Common myeloid progenitor, CD34-positive (primary cell): ENCODE measurements around the gene PGAM2.

ENCODE experiments used
- CTCF ChIA-PET: fragments of 350-600 bp; sonication (Branson Sonifier 250); formaldehyde crosslinking; loops from one replicate; lab custom pipeline; 2021; ENCODE audit warnings: antibody characterized with exemption; lab: Charles Lee
- POLR2A ChIA-PET: fragments of 350-600 bp; sonication (Branson Sonifier 250); formaldehyde crosslinking; loops from one replicate; lab custom pipeline; 2021; ENCODE audit warnings: antibody characterized with exemption; lab: Charles Lee
- DNase-seq, 3 donors: peaks; one replicate each; pipeline versions ENCODE4 v3.0.0 to v3.0.0-alpha.2; 2013
- H3K27ac ChIP-seq, 2 experiments: 1 replicate in 1 of 2; 2 replicates in 1 of 2; pipeline ENCODE4 v1.7.0; 2013; ENCODE audit warnings: inconsistent platforms in 2 of 2, low read length in 2 of 2, mild to moderate bottlenecking in 2 of 2, low read depth in 1 of 2, moderate library complexity in 1 of 2; ENCODE audit not compliant: severe bottlenecking in 2 of 2, insufficient read depth in 1 of 2, poor library complexity in 1 of 2
- H3K27me3 ChIP-seq, 5 experiments: replicated peaks in 2 of 5; 1 replicate in 3 of 5; 2 replicates in 2 of 5; pipeline versions ENCODE4 v1.6.1 to v1.7.0; 2013; ENCODE audit warnings: low read length in 4 of 5, mild to moderate bottlenecking in 2 of 5, moderate library complexity in 2 of 5, inconsistent platforms in 1 of 5; ENCODE audit not compliant: insufficient read depth in 5 of 5, control insufficient read depth in 4 of 5
- H3K36me3 ChIP-seq, 4 experiments: 1 replicate in 2 of 4; 2 replicates in 2 of 4; pipeline versions ENCODE4 v1.6.1 to v1.7.0; 2013; ENCODE audit warnings: low read length in 3 of 4, control low read depth in 1 of 4, mild to moderate bottlenecking in 1 of 4; ENCODE audit not compliant: control insufficient read depth in 4 of 4, insufficient read depth in 4 of 4
- H3K4me1 ChIP-seq, 4 experiments: 1 replicate in 3 of 4; 2 replicates in 1 of 4; pipeline versions ENCODE4 v1.6.1 to v1.7.1; 2013; ENCODE audit warnings: low read length in 3 of 4, mild to moderate bottlenecking in 3 of 4, control low read depth in 1 of 4, inconsistent platforms in 1 of 4, moderate library complexity in 1 of 4; ENCODE audit not compliant: control insufficient read depth in 4 of 4, insufficient read depth in 4 of 4; ENCODE audit errors: control extremely low read depth in 1 of 4
- H3K4me3 ChIP-seq, 7 experiments: 1 replicate in 4 of 7; 2 replicates in 3 of 7; pipeline versions ENCODE4 v1.5.1 to v1.7.0; 2013; ENCODE audit warnings: mild to moderate bottlenecking in 7 of 7, low read length in 6 of 7, moderate library complexity in 6 of 7, inconsistent platforms in 2 of 7, low read depth in 2 of 7, control low read depth in 1 of 7; ENCODE audit not compliant: insufficient read depth in 4 of 7, control insufficient read depth in 1 of 7; ENCODE audit errors: extremely low read depth in 1 of 7
- H3K9me3 ChIP-seq, 5 experiments: 1 replicate in 4 of 5; 2 replicates in 1 of 5; pipeline versions ENCODE4 v1.6.1 to v1.7.1; 2013; ENCODE audit warnings: low read length in 4 of 5, mild to moderate bottlenecking in 2 of 5, inconsistent platforms in 1 of 5, low read depth in 1 of 5, moderate library complexity in 1 of 5; ENCODE audit not compliant: control insufficient read depth in 4 of 5, insufficient read depth in 2 of 5; ENCODE audit errors: control extremely low read depth in 1 of 5
- WGBS: methylation state at CpG from one replicate; pipeline ENCODE4 v1.1.5; 2013; ENCODE audit not compliant: insufficient coverage; 5-methylcytosine and 5-hydroxymethylcytosine counted together

The PGAM2 gene

GRCh38 chr7:44057181-44057848 lies 8.1 kb downstream of the PGAM2 start:
- Histone ChIP-seq H3K36me3 (peaks cover 16 to 93% (median 72%) of the 10 kb centered on the region in 4 experiments), H3K4me3 (no peak overlapping the region), H3K4me1 (no peaks in the 10 kb centered on the region), H3K27ac (no peak overlapping the region), H3K9me3 (no peaks in the 10 kb centered on the region), H3K27me3 (no peaks in the 10 kb centered on the region)
- WGBS: 98% methylated on average over 10 of the region's 11 CpGs
- ChIA-PET POLR2A (no interaction called here), CTCF (interaction anchor here (0.7 kb wide), 1 partner anchor 11 kb away, joined by 3 read pairs; no protein-coding TSS in a partner anchor)
- no peak for DNase-seq

GRCh38 chr7:44056681-44057080 lies 8.7 kb downstream of the PGAM2 start:
- no peak for DNase-seq
- ChIA-PET POLR2A (no interaction called here), CTCF (interaction anchor here (0.7 kb wide), 1 partner anchor 12 kb away, joined by 3 read pairs; no protein-coding TSS in a partner anchor)
- no peaks in the 10 kb centered on the region for H3K27me3 ChIP-seq
- H3K36me3 ChIP-seq: peaks cover 20 to 92% (median 69%) of the 10 kb centered on the region in 4 experiments
- H3K27ac ChIP-seq: no peak overlapping the region
- 97% methylated on average over 7 of the region's 7 CpGs for WGBS
- H3K4me3 ChIP-seq: no peak overlapping the region
- no peaks in the 10 kb centered on the region for H3K4me1 ChIP-seq
- H3K9me3 ChIP-seq: no peaks in the 10 kb centered on the region

GRCh38 chr7:44052771-44053365 lies 12.5 kb downstream of the PGAM2 start:
- peaks cover 0 to 5% (median 0%) of the 10 kb centered on the region in 4 experiments for H3K4me1 ChIP-seq
- ChIA-PET POLR2A (no interaction called here), CTCF (interaction anchor here (0.9 kb wide), 1 partner anchor 11 kb away, joined by 3 read pairs; no protein-coding TSS in a partner anchor)
- no peaks in the 10 kb centered on the region for H3K9me3 ChIP-seq
- H3K36me3 ChIP-seq: peaks cover 25 to 78% (median 62%) of the 10 kb centered on the region in 4 experiments
- DNase-seq: no peak
- no peak overlapping the region for H3K4me3 ChIP-seq
- H3K27me3 ChIP-seq: no peaks in the 10 kb centered on the region
- 100% methylated on average over 11 of the region's 12 CpGs for WGBS
- no peak overlapping the region for H3K27ac ChIP-seq

GRCh38 chr7:44051611-44052220 lies 13.7 kb downstream of the PGAM2 start:
- Histone ChIP-seq H3K9me3 (no peaks in the 10 kb centered on the region), H3K4me3 (no peak overlapping the region), H3K4me1 (peaks cover 0 to 7% (median 3%) of the 10 kb centered on the region in 4 experiments), H3K27me3 (no peaks in the 10 kb centered on the region), H3K36me3 (peaks cover 22 to 69% (median 54%) of the 10 kb centered on the region in 4 experiments), H3K27ac (no peak overlapping the region)
- ChIA-PET POLR2A (no interaction called here), CTCF (interaction anchor here (1.8 kb wide), 1 partner anchor 14 kb away, joined by 6 read pairs; the partner anchor contains the start of gene PGAM2)
- WGBS: 91% methylated on average over 5 of the region's 5 CpGs
- no peak for DNase-seq

- Histone ChIP-seq H3K4me1 (peaks cover 3 to 14% (median 10%) of the 10 kb centered on the region in 4 experiments), H3K9me3 (no peaks in the 10 kb centered on the region), H3K27ac (no peak overlapping the region), H3K27me3 (no peaks in the 10 kb centered on the region), H3K4me3 (no peak overlapping the region), H3K36me3 (peaks cover 20 to 68% (median 51%) of the 10 kb centered on the region in 4 experiments)
- no peak for DNase-seq
- ChIA-PET POLR2A (no interaction called here), CTCF (interaction anchor here (1.8 kb wide), 1 partner anchor 14 kb away, joined by 6 read pairs; the partner anchor contains the start of gene PGAM2)
- 100% methylated on average over 4 of the region's 8 CpGs for WGBS
These were observed 14.3 kb downstream of the PGAM2 start for GRCh38 chr7:44050915-44051560.

GRCh38 chr7:44050121-44050914 lies 15.0 kb downstream of the PGAM2 start:
- Histone ChIP-seq H3K27me3 (no peaks in the 10 kb centered on the region), H3K4me3 (no peak overlapping the region), H3K36me3 (peaks cover 18 to 67% (median 47%) of the 10 kb centered on the region in 4 experiments), H3K4me1 (peaks cover 10 to 21% (median 17%) of the 10 kb centered on the region in 4 experiments), H3K27ac (no peak overlapping the region), H3K9me3 (no peaks in the 10 kb centered on the region)
- 93% methylated on average over 10 of the region's 14 CpGs for WGBS
- DNase-seq: no peak
- ChIA-PET CTCF (interaction anchor here (1.1 to 1.8 kb wide), 2 partner anchors 15 to 147 kb away, joined by 3 to 6 read pairs; partner anchors contain the start of gene PGAM2), POLR2A (no interaction called here)
